HG03439 (cell line): ENCODE results near the gene ARL8B.

Experiments
- ATAC-seq: cut with Tn5 transposase; IDR thresholded peaks from one replicate; pipeline ENCODE4 v1.9.1; 2021; ENCODE audit warnings: mild to moderate bottlenecking, moderate library complexity; ENCODE audit not compliant: unreplicated experiment

Gene ARL8B

DNA sequence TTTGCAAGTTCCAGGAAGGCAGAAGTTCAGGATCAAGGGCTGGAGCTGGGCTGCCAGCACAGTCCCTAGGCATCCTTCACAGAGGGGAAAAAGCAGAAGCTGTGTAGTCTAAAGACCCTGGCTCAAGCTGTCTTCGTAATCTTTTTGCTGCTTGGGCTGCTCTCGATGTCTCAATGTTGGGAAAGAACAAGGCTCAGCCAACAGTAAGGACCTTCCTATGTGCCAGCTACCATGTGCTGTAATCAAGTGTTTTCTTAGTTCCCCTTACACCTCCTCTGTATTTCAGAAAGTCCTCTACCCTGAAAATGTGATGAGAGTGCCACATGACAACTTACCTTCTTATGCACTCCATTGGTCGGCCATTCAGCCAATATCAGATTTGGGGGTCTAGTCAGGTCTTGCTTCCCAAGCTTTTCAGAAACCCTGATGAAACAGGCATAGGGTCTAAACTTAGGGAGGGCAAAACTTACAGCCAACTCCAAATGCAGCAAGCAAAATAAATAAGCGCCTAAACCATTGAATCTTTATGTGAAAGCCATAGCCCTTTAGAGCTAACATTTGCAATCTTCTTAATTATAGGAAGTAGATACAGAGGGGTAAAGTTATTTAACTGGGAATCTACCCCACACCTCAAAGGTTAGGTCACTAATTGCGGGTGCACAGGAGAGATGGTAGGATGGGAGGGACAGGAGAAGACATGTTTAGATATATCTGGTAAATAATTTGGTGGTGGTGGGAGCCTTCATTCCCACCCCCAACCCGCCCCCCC, 64.2 kb downstream of the ARL8B start:
- no peak for ATAC-seq

DNA sequence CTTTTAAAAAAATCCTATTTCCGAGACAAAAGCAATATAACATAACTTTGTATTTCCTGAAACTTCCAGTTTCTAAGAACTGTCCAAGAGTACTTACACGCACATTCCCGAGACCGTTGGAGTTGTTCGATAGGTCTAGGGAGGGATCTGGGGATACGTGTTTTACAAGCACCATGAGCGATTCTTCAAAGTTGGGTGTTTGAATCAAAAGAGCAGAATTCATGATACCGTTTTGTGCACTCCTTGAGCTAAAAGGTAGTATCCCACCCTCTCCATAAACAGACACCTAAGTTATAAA, 64.7 kb downstream of the ARL8B start:
- no peak for ATAC-seq

DNA sequence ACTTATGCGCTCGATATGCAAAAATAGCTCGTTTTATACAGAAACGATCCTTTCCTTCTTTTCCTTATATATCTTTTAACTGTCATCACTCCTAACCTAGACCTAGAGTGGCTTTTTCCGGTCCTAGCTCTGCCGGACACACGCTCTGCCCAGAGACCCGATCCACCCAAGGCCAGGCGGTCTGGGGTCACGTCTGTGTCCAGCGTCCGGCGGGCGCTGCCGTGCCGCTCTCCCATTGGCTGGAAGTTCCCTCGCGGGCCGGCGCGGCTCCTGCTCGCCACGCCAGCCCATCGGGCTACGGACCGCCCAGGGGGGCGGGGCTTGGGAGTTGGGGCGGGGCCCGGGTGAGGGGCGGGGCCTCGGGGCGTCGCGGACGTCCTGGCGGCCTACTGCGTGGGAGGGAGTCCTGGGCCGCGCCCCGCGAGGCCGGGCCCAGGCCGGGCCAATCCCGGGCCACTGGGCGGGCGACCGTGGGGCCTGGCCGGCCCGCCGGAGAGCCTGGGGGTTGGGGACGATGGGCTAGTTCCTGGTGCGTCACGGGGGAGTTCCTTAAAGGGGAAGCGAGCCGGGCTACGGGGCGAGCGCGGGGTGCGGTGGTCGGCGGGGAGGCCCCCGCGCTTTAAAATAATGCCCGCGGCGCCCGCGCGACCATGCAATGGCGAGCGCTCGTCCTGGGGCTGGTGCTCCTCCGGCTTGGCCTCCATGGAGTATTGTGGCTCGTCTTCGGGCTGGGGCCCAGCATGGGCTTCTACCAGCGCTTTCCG, 65.2 kb downstream of the ARL8B start, which contains the start of gene EDEM1:
Gene EDEM1 (plus strand): TSS at position 552 of the 764 bp plus-strand sequence. CDS start 99 bp downstream, at position 651.
- ATAC-seq: peak; percentile 82

DNA sequence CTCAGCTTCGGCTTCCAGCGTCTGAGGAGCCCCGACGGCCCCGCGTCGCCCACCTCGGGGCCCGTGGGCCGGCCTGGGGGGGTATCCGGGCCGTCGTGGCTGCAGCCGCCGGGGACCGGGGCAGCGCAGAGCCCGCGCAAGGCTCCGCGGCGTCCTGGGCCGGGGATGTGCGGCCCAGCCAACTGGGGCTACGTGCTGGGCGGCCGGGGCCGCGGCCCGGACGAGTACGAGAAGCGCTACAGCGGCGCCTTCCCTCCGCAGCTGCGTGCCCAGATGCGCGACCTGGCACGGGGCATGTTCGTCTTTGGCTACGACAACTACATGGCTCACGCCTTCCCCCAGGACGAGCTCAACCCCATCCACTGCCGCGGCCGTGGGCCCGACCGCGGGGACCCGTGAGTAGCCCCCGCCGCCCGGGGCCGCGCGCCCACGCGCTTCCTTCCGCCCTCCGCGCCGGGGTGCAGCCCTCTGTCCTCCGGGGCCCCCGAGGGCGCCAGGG, 65.9 kb downstream of the ARL8B start:
- ATAC-seq: peak; percentile 18

DNA sequence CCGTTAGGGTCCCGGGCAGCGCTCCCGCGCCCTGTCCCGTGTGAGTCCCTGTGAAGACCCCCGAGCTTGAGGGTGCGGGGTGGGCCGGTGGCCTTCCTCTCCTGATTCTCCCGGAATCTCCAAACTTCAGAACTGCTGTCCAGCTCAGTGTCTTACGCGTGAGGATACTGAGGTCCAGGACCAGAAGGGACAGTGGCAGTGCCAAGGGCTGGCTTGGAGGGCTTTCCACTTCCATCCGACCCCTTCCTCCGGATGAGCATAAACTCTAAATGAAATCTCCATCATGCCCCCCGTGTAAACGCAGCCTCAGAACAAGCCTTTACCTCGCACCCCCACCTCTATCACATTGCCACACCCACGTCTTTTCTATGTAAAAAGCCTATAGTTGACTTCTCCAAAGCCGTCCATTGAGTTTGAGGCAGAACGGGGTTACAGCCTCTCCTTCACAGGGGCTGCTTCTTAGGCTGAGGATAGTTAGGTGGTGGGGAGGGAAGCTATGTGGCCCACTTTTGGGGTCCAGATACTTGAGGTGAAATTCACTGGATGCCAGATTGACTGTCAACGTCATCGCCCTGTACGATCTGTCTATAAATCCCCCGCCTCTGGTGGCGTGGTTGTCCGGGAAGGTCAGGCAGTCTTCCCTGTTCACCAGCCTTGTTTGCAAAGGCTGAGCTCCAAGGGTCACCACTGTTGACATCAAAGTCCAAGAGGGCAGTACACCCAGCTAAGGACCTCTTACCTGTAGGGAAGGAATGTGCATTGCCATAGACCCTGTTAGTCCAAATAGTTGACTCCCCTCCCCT, 66.5 kb downstream of the ARL8B start:
- no peak for ATAC-seq

DNA sequence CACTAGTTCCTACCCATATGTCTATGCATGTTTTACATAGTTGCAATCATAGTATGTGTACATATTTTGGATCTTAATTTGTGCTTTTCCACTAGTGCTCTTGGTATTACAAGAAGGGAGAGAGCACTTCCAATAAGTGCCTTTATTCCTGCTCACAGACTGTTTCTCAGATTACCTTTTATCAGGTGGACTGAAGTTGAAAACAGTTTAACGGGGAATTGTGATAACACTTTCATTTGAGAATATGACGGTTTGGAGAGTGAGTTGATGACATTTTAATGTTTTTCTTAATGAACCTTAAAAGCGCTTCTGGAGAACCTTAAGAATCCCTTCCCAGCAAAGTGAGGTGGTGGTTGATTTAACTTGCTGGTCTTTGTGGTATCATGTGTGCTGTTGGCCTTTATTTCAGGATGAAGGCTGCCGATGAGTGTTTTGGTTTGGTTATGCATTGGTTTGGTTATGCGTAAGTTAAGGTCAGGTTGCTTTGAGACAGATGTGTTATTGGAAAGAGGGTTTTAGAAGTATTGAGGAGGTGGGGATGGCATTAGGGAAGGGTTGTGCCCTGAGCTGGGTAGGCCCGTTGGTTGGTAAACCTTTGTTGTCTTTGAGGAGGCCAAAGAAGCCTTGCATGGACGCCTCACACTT, 68.2 kb downstream of the ARL8B start:
- ATAC-seq: no peak

DNA sequence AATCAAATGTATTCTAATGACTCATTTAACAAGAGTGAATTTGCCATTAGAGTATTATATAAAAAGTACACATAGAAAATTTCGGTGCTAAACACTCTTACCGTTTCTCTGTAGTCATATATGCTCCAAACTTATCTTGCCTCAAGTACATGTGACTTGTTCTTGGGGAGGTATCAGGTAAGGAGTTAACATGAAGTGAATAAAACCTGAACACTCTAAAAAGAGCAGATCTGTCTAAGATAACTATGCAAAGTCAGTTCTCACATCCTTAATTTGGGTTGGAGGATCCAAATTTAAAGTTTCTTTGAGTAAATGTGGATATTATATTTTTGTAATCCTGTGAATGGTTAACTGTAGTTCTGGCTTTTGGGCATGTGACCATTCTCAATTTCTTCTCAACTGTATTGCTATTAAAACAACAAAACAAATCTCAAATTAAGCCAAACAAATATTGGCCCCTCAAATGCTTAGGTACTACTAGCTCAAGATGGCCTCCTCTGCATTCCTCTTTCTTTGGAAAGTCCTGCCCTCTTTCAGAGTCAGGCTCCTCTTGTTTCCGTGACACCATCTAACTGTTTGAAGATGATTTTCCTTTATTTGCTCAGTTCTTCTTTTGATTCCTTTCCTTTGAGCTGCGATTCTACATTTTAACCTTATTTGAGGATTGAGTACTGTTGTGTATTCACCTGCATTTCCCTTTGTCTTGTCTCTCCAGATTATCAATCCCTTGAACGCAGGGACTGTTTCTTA, 69.6 kb downstream of the ARL8B start:
- ATAC-seq: no peak

DNA sequence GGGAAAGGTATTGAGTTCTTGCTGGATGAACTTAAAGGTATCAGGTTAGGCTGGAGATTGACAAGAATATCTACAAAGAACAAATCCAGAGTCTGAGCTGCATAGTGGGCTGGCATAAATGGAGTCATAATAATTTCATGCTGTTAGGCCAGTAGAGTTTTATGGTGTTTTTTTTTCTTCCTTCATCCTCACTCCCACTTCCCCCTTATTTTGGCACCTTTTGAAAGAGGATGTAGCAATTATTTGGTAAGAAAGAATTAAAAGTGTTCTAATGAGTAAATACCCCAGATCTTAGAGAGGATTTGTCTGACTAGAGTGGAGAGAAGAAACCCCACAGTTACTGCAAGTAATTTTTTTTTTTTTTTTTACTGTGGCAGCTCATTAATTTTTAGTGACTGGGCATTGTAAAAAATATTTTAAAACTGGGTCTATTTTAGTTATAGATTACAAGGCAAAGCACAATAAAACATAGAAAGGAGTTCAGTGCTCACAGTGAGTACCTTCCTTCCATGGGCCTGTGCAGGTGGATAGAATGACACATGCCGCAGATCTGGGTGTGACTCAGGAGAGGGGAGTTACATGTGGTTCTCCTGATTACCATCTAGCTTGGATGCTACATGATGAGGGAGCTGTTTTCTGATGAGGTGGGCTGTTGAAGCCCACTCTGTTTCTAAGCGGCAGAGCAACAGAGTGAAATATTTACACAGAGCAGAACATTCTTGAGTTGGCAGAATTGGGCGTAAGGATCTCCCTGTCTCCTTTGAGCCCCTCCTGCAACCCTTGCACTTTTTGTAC, 70.7 kb downstream of the ARL8B start:
- ATAC-seq: no peak

DNA sequence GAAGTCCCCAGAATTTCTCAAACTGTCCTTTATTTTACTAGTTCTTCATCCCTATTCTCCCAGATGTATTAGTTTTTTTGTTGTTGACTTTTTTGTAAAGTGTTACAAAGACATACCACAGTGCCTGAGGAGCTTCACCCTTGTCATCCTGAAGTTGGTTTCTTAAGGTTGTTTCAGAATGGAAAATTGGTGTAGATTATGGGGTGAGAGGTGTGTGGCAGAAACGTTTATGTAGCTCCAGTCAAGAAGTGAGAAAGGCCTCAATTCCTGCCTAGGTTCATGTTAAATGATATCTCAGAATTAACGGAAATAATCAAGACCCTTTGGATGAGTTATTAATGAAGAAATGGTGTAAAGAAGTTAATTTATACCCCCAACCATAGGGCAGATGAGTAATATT, 72.2 kb downstream of the ARL8B start:
- no peak for ATAC-seq

DNA sequence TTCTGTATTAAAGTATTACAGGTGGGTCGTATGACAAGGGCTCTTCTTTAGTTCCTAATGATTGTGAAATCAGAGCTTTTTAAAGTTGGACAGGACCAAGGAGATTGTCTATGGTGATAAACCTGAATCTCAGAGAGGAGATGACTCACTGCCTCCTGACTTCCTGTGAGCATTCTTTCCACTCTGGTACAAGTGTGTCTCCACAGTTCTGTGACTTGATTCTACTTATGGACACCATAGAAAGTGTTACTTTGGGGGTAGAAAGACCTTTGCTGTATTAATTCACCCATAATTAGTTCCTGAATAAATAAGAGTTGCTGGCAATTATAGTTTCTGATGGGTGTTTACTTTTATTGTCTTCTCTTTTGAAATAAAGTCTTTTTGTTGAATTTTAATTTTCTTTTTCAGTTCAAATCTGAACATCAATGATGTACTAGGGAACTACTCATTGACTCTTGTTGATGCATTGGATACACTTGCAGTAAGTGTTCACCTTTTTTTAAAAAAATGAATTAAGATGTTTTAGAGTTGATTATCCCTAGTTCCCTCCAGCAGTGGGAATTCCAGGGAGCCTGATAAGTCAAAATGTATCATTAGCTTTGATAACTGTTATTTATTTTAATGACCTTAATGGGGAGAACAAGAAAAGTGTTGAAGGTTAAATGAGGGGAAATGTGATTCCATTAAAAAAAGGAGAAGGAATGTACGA, 72.9 kb downstream of the ARL8B start:
- peak; percentile 28 for ATAC-seq

DNA sequence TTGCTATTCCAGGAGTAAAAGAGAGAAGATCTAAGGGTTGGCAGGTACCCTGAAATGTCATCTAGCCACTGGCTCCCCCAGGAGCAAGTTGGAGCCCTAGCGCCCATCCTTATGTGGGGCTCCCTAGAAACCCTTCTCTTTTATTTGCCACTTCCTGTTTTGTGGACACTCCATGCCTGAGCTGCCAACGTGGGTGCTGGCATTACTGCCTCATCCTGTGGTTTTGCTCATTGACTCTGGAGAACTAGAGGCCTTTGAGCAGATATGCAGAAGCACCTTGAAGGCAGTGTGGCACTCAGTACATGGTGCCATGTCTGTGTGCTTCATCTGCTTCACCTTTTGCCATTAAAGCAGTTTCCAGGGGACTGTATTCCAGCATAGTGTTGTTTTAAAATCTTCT, 73.5 kb downstream of the ARL8B start:
- ATAC-seq: no peak

DNA sequence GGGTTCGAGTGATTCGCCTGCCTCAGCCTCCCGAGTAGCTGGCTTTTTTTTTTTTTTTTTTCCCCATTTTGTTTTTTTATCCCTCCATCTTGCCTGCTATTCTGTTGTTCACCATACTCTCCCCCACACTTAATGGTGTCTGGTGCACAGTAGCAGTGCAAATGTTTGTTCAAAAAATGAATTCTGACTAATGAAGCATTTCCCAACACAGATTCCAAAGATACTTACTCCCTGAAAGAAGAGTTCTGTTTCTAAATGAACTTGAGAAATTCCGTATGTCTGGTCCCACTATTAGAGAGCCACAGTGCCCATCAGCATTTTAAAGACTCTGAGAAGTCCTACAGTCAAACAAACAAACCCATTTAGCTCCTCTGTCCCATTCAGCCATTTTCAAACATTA, 74.9 kb downstream of the ARL8B start:
- ATAC-seq: no peak

DNA sequence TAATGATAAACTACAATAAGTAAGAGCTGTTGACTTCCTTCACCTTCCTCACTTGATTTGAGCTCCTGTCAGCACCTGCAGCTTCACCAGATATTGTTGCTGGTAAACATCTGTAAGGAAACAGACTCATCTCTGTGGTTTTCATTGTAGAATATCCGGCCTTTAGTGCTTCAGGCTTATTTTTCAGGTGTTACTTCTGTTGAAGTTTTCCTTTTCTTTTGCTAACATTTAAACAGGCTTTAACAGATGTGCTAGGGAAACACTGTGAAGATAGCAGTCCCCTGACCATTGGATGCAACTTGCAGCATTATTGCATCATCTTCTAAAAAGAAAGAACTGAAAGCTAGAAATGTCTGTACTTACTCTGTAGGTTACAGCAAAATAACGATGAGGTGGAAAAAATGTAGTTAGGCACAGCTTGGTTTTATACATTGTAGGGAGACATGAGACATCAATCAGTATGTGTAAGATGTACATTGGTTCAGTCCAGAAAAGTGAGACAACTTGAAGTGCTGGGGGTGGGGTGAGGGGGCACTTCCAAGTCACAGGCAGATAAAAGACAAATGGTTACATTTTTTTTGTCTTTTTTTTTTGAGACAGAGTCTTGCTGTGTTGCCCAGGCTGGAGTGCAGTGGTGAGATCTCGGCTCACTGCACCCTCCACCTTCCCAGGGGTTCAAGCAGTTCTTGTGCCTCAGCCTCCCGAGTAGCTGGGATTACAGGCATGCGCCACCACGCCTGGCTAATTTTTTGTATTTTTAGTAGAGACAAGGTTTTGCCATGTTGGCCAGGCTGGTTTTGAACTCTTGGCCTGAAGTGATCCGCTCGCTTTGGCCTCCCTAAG, 75.6 kb downstream of the ARL8B start:
- ATAC-seq: peak; percentile 60

DNA sequence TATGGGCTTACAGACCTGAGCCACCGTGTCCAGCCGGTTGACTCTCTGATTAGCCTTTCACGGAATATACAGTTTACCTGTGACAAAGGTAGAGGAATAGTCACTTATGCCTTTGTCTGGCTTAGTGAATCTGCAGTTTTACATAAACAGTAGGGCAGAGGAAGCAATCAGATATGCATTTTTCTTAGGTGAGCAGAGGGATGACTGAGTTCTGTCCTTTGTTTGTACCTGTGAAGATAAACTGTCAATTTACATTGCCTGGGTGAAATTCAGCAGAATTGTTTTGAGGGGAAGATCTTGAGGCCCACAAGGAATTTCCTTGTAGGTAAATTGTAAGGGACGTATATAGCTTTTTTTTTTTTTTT, 76.2 kb downstream of the ARL8B start:
- ATAC-seq: no peak

DNA sequence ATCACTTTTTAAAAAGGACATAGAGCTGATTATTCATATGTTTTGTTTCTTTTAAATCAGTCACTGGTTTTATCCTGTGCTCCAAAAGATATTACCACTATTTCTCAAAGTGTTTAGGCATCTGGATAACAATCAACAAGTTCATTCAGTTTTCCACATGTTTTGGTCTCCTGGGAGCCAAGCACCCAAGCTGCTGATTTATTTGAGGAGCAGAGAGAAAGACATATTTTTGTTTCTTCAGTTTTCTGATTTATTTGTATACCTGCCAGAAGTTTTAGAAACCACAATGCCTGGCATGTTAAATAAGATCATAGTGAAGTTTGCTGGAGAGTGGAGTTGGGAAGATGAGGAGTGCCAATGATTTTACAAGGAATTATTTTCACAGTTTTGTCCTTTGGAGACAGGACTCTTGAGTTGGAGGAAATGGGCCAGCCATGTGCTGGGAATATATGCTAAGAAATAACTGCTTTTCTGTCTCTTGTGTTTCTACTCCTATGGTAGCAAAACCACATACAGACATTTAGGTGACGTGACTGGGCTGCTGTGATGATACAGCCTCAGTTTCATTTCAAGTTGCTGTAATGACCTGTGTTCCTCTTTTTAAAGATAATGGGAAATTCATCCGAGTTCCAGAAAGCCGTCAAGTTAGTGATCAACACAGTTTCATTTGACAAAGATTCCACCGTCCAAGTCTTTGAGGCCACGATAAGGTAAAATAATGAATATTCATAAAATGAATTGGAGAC, 77.1 kb downstream of the ARL8B start:
- ATAC-seq: peak; percentile 25

DNA sequence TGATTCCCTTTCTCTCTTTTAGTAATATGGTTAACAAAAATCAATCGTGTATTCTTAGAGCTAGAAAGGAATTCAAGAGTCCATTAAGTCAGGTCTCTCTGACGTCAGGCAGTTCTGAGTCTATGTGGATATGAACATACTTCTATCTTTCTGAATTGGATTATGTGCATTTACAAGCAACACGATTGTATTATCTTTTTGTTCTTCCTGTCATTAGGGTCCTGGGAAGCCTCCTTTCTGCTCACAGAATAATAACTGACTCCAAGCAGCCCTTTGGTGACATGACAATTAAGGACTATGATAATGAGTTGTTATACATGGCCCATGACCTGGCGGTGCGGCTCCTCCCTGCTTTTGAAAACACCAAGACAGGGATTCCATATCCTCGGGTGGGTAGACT, 79.4 kb downstream of the ARL8B start:
- ATAC-seq: no peak

DNA sequence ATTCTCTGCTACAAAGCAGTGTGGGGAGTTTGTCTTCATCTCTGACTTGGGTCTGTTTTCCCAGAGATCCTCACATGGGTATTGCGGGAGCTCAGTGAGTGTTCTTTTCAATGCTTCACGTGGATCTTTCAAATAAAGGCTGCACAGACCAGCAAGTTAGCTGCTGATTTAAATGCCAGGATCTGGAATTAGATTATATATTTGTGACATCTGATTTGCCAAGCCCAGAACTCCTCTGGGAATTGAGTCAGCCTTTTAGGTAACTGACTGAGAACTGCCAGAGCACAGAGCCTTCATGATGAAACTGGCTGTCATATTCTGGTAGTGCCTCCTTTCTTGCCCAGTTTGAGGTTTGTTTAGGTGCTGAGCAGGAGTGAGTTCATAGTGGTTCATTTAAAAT, 80.1 kb downstream of the ARL8B start:
- ATAC-seq: no peak
